PC-9 (cell line): Measurements from ENCODE around the gene MTARC2. TPM values are rescaled to one million over a fixed set of nuclear protein-coding genes. Genes with fewer than 3 reads are reported as not detected.

Experiments used
- BruUV-seq: library from RNA; stranded (reverse); fragments of 400-500 nt; replicated peaks from 2 replicates; lab custom pipeline; 2021; lab: Mats Ljungman, UMichigan
- CTCF ChIA-PET: fragments of 300-600 bp; sonication (Branson Sonifier 250); formaldehyde crosslinking; loops from one replicate; lab custom pipeline; 2022; ENCODE audit warnings: antibody characterized with exemption; lab: Charles Lee
- POLR2A ChIA-PET: fragments of 300-600 bp; sonication (Branson Sonifier 250); formaldehyde crosslinking; loops from one replicate; lab custom pipeline; 2022; ENCODE audit warnings: antibody characterized with exemption; ENCODE audit not compliant: unreplicated experiment; lab: Charles Lee
- DNase-seq, 2 experiments: peaks; one replicate each; pipeline versions ENCODE4 v3.0.0 to v3.0.0-alpha.2; 2015 to 2022; ENCODE audit warnings: mixed read lengths in 1 of 2
- H2AFZ ChIP-seq: fragments of 200-600 bp; sonication (generic); 2 replicates; pipeline ENCODE4 v1.8.1; 2017; ENCODE audit warnings: antibody characterized with exemption
- H3F3A ChIP-seq: fragments of 200-600 bp; sonication (generic); 2 replicates; pipeline ENCODE4 v1.8.1; 2017; ENCODE audit warnings: antibody characterized with exemption, mild to moderate bottlenecking, low read depth; ENCODE audit not compliant: insufficient read depth
- H3K27ac ChIP-seq: fragments of 200-600 bp; sonication (generic); 2 replicates; pipeline ENCODE4 v1.6.1; 2016; ENCODE audit warnings: mixed run types
- H3K27me3 ChIP-seq: fragments of 200-600 bp; sonication (generic); 2 replicates; pipeline ENCODE4 v1.6.1; 2016; ENCODE audit warnings: low read depth, mixed run types; ENCODE audit not compliant: insufficient read depth
- H3K36me3 ChIP-seq: fragments of 200-600 bp; sonication (generic); 2 replicates; pipeline ENCODE4 v1.6.1; 2016; ENCODE audit warnings: low read depth, mixed run types
- H3K4me1 ChIP-seq: fragments of 200-600 bp; sonication (generic); replicated peaks from 2 replicates; pipeline ENCODE4 v1.6.1; 2016; ENCODE audit warnings: mixed run types; ENCODE audit not compliant: insufficient read depth
- H3K4me2 ChIP-seq: fragments of 200-600 bp; sonication (generic); 2 replicates; pipeline ENCODE4 v1.6.1; 2017; ENCODE audit warnings: mixed run types
- H3K4me3 ChIP-seq: fragments of 200-600 bp; sonication (generic); 2 replicates; pipeline ENCODE4 v1.6.1; 2016; ENCODE audit warnings: mixed run types
- H3K79me2 ChIP-seq: fragments of 200-600 bp; sonication (generic); 2 replicates; pipeline ENCODE4 v1.6.1; 2017; ENCODE audit warnings: low read depth, mixed run types
- H3K9me2 ChIP-seq: fragments of 200-600 bp; sonication (generic); 2 replicates; pipeline ENCODE4 v1.8.1; 2017; ENCODE audit warnings: mild to moderate bottlenecking; ENCODE audit not compliant: insufficient read depth
- H3K9me3 ChIP-seq: fragments of 200-600 bp; sonication (generic); 2 replicates; pipeline ENCODE4 v1.8.1; 2016; ENCODE audit warnings: low read depth; ENCODE audit not compliant: insufficient read depth
- H4K20me1 ChIP-seq: fragments of 200-600 bp; sonication (generic); 2 replicates; pipeline ENCODE4 v1.8.1; 2017; ENCODE audit not compliant: insufficient read depth
- CTCF ChIP-seq: fragments of 200-600 bp; sonication (generic); conservative IDR thresholded peaks from 2 replicates; pipeline ENCODE4 v1.6.1; 2017; ENCODE audit warnings: mixed run types, antibody characterized with exemption, mild to moderate bottlenecking, moderate library complexity
- EZH2 ChIP-seq: fragments of 200-600 bp; sonication (generic); IDR thresholded peaks from 2 replicates; pipeline ENCODE4 v1.8.0; 2017; ENCODE audit warnings: antibody characterized with exemption, low read depth
- intact Hi-C: fragments of 100-400 bp; cut with micrococcal nuclease; formaldehyde crosslinking; loops from one replicate; pipeline ENCODE4 v1.10.0; 2022; ENCODE audit not compliant: unreplicated experiment
- total RNA-seq: library from RNA; stranded (reverse); gene quantifications from 2 replicates; pipeline ENCODE4 v1.2.3, GENCODE V29; 2021

MTARC2 gene
- total RNA-seq, 1 experiment from 2014 or later = 23.1 TPM

DNA sequence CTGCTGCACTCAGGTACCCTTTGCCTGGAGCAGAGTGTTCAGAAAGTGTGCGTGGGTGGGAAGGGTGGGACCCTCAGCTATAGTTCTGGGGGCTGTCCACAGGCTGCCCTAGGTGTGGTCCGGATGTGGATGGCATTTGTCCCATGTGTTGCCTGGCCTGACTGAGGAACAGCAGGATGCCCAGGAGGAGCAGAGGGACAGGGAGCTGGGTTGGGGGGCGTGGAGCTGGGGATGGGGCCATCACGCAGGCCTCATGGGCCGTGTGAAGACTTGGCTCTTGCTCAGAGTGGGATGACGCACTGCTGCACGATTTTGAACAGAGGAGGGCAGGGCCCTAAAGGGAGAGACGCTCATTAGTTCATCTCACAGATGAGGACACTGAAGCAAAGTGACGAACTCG lies 41.0 kb upstream of the MTARC2 start:
- intact Hi-C loops = no loop called here
- DNase-seq = no peak
- H3K27me3 ChIP-seq = no peaks in the 10 kb centered on the region
- CTCF ChIA-PET = no interaction called here
- H3F3A ChIP-seq = no peaks in the 10 kb centered on the region
- no peak overlapping the region for H3K27ac ChIP-seq
- no peaks in the 10 kb centered on the region for H3K9me3 ChIP-seq
- H3K36me3 ChIP-seq = no peaks in the 10 kb centered on the region
- no peak overlapping the region for H3K4me3 ChIP-seq
- H3K79me2 ChIP-seq = no peaks in the 10 kb centered on the region
- H3K9me2 ChIP-seq = no peaks in the 10 kb centered on the region
- no peak overlapping the region for H3K4me2 ChIP-seq
- H4K20me1 ChIP-seq = no peaks in the 10 kb centered on the region
- no peak overlapping the region for H2AFZ ChIP-seq
- BruUV-seq = no TSS peak
- no peaks in the 10 kb centered on the region for H3K4me1 ChIP-seq
- TF ChIP-seq CTCF = no peak
- no peak for TF ChIP-seq EZH2
- POLR2A ChIA-PET = no interaction called here

DNA sequence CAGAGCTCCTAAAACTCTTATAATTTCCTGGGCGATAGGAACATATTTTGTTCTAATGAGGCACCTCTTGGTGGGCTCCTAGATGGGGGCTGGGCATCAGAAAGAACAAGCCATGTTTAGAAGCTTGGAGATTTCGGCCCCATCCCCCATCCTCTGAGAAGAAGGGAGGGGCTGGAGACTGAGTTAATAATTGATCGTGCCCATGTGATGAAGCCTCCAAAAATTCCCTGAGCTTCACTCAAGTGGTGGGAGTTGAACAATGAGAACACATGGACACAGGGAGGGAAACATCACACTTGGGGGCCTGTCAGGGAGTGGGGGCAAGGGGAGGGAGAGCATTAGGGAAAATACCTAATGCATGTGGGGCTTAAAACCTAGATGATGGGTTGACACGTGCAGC lies 39.9 kb upstream of the MTARC2 start:
- Histone ChIP-seq H3K4me3 (no peak overlapping the region), H3K36me3 (no peaks in the 10 kb centered on the region), H3K27ac (no peak overlapping the region), H2AFZ (no peak overlapping the region), H3K9me2 (no peaks in the 10 kb centered on the region), H3F3A (no peaks in the 10 kb centered on the region), H4K20me1 (no peaks in the 10 kb centered on the region), H3K27me3 (no peaks in the 10 kb centered on the region), H3K4me1 (no peaks in the 10 kb centered on the region), H3K4me2 (no peak overlapping the region), H3K9me3 (no peaks in the 10 kb centered on the region), H3K79me2 (no peaks in the 10 kb centered on the region)
- no TSS peak for BruUV-seq
- CTCF ChIA-PET = no interaction called here
- TF ChIP-seq CTCF (no peak), EZH2 (no peak)
- intact Hi-C loops = no loop called here
- POLR2A ChIA-PET = no interaction called here
- no peak for DNase-seq

DNA sequence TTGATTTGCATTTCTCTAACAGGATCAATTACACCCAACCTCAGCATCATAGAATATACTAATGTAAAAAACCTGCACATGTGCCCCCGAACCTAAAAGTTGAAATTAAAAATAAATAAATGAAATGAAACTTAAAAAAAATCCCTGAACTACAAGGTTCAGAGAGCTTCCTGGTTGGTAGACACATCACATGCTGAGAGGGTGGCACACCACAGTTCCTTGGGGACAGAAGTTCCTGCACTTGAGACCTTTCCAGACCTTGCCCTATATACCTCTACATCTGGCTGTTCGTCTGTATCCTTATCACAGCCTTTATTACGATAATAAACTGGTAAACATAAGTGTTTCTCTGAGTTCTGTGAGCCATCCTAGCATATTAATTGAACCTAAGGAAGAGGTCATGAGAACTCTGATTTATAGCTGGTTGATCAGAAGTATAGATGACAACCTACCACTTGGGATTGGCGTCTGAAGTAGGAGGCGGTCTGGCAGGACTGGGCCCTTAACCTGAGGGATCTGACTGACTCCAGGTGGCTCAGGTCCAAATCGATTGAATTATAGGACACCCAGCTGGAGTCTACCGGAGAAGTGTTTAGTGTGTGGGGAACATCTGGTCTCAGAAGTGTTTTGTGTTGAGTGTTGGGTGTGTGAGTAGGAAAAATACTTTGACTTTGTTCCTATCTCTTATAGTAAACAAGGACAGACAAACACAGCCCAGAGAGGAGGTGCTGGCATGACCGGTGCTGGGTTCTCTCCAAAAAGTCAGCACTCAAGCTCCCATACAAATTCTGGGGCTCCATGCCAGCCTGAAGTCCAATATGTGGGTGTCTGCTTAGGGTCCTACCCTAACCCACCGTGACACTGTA lies 39.0 kb upstream of the MTARC2 start:
- H2AFZ ChIP-seq = no peak overlapping the region
- no peaks in the 10 kb centered on the region for H3K9me2 ChIP-seq
- H3K27me3 ChIP-seq = no peaks in the 10 kb centered on the region
- no peaks in the 10 kb centered on the region for H3K79me2 ChIP-seq
- TF ChIP-seq CTCF (no peak), EZH2 (no peak)
- intact Hi-C loops = no loop called here
- H3K36me3 ChIP-seq = no peaks in the 10 kb centered on the region
- H3K27ac ChIP-seq = no peak overlapping the region
- H3K4me3 ChIP-seq = no peak overlapping the region
- H3F3A ChIP-seq = no peaks in the 10 kb centered on the region
- POLR2A ChIA-PET = no interaction called here
- CTCF ChIA-PET = no interaction called here
- no TSS peak for BruUV-seq
- H3K4me2 ChIP-seq = no peak overlapping the region
- H4K20me1 ChIP-seq = no peaks in the 10 kb centered on the region
- no peaks in the 10 kb centered on the region for H3K9me3 ChIP-seq
- no peaks in the 10 kb centered on the region for H3K4me1 ChIP-seq
- DNase-seq = no peak
